GM19043 (cell line): ENCODE results near the gene VIT.
A peak's percentile ranks its signal among the peaks of the same experiment; 100 is the strongest.

ENCODE experiments used
- ATAC-seq: cut with Tn5 transposase; IDR thresholded peaks from one replicate; pipeline ENCODE4 v1.9.1; 2021; ENCODE audit warnings: low read depth; ENCODE audit not compliant: unreplicated experiment

The VIT gene

GRCh38 chr2:36849265-36849664 is 152.8 kb downstream of the VIT start:
- ATAC-seq: no peak

GRCh38 chr2:36854241-36854640 is 157.7 kb downstream of the VIT start:
- no peak for ATAC-seq

DNA sequence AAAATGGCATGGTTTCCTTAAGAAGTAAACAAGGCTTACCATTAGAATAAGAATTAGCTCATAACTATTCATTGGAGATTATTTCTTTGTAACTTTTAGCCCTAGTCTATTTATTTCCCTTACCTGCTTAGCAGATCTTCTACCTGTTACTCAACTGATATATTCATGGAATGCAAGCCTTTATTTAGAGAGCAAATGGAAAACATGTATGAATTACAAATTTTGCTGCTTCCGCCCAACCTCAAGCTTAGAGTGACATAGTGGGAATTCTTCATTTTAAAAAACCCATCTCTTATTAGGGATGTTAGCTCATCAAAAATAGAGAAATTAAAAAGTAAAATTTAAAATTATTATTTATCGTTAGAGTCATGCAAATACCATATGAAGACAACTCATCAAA is 158.9 kb downstream of the VIT start:
- no peak for ATAC-seq

- ATAC-seq: no peak
These were observed 161.2 kb downstream of the VIT start for GRCh38 chr2:36857713-36858112.

GRCh38 chr2:36858551-36859365 is 162.3 kb downstream of the VIT start:
- ATAC-seq: peak; percentile 62

DNA sequence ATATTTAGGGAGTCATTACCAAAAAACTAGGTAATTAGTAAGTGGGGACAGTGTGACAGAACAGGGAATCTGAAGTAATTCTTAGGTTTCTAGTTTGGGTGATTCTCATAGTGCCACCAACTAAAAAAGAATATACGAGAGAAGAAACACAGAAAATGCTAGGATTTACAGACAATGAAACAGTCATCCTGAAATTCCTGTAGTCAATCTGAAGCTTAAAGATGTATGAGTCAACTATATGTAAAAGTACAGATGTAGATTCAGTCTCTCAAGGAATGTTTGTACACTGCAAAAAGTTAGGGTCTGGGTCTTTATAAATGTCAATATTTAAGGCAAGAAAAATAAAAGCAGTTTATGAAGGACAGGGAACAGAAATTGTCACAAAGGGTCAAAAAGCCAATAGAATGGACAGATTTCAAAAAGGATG is 162.9 kb downstream of the VIT start:
- no peak for ATAC-seq

GRCh38 chr2:36861896-36862295 is 165.4 kb downstream of the VIT start:
- ATAC-seq: no peak
